Subcutaneous adipose tissue (tissue), 4 donors: Measurements from ENCODE around the gene PHYKPL. TPM values are rescaled to one million over a fixed set of nuclear protein-coding genes. Genes with fewer than 3 reads are reported as not detected.

Source experiments
- CTCF ChIP-seq: fragments of 450-650 bp; IDR thresholded peaks from one replicate; pipeline ENCODE4 v1.5.1; 2016; ENCODE audit warnings: low read depth, mild to moderate bottlenecking, control low read depth, antibody characterized with exemption, moderate library complexity
- total RNA-seq, 4 donors: library from RNA; depleted of rRNA; stranded (reverse); fragments of >200 nt; gene quantifications; one replicate each; pipeline ENCODE4 v1.1.0, GENCODE V29; 2016

Gene PHYKPL
- total RNA-seq, 4 donors from 2014 or later: 47.8 to 102 (median 73.3) TPM

- TF ChIP-seq CTCF: no peak
Measured at GRCh38 chr5:178264044-178264443, 31.4 kb upstream of the PHYKPL start.

GRCh38 chr5:178261666-178262600 lies 29.3 kb upstream of the PHYKPL start:
- no peak for TF ChIP-seq CTCF

- no peak for TF ChIP-seq CTCF
Measured at GRCh38 chr5:178259623-178260536, 27.3 kb upstream of the PHYKPL start.

- TF ChIP-seq CTCF: no peak
Measured at GRCh38 chr5:178257650-178258049, 25.0 kb upstream of the PHYKPL start.

- TF ChIP-seq CTCF: no peak
Measured at GRCh38 chr5:178256746-178257145, 24.1 kb upstream of the PHYKPL start.

GRCh38 chr5:178252258-178252657 lies 19.7 kb upstream of the PHYKPL start:
- no peak for TF ChIP-seq CTCF

GRCh38 chr5:178250263-178250662 lies 17.7 kb upstream of the PHYKPL start:
- TF ChIP-seq CTCF: no peak
